ENCODE results near the gene STX18.

STX18 gene

DNA sequence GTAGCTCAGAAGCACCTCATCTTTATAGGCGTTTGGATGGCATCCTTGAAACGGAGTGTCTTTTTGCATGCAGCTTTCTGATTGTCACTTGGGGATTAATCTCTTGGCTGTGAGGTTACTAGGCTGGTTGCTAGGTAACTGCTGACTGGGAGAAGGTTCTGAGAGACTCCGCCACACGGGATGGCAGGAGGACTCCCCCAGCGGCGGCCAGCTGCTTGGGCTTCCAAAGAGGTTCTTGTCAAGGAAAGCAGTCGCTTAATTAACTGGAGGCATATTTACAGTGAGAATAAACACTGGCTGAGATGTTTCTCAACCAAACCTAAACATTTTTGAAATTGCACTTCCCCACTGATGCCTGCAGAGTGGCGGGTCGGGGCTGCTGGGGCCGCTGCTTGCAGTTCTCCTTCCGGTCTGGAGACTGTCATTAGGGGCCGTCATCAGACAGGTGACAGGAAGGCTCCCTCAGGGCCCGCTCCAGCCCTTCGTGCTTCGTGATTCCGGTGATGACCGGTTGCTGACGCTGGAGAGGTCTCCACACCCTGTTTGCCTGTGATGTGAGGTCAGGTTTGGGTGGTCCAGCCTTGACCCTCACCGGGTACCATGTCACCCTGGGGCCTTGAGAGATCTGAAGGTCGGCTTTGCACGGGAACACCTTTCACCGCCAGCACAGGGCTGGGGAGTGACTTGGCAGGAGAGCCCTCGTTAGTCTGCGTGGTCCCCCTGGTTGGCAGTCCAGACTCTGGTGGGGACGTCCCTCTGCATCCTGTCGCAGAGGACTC is 145.8 kb downstream of the STX18 start:
- no peak for DNase-seq

DNA sequence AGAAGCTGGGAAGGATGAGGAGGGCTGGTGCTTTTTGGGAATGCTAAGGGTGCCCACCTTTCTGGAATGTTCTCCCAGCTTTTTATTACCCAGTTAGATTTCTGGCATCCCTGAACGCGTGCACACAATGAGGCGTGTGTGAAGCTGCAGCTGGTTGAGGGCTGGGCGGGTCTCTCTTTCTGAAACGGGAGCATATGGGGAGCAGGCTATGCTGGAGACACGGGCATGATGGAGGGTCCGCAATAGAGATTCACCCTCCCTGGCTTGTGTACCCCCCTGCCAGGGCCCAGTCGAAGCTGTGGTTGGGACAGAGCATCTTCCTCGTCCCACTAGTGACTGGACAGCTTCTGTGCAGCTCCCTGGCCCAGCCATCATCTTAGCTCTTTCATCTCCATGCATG is 146.5 kb downstream of the STX18 start:
- no peak for DNase-seq

DNA sequence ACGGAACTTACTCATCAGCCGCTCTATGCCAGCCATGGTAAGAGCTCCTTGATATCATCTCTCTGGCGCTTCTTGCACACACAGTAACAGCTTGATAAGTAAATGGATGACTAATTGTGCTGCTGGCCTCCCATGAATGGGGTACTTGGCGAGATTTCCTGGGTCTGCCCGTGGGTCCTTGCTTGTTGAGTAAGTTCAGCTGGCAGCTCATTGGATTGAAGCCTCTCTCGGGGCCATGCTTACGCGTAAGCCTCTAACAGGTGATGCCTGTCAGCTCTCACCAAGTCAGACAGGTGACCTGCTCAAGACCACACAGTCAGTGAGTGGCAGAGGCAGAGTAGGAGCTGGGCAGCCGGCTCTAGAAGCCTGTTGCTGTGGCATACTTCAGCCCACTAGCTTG is 147.2 kb downstream of the STX18 start:
- no peak for DNase-seq

DNA sequence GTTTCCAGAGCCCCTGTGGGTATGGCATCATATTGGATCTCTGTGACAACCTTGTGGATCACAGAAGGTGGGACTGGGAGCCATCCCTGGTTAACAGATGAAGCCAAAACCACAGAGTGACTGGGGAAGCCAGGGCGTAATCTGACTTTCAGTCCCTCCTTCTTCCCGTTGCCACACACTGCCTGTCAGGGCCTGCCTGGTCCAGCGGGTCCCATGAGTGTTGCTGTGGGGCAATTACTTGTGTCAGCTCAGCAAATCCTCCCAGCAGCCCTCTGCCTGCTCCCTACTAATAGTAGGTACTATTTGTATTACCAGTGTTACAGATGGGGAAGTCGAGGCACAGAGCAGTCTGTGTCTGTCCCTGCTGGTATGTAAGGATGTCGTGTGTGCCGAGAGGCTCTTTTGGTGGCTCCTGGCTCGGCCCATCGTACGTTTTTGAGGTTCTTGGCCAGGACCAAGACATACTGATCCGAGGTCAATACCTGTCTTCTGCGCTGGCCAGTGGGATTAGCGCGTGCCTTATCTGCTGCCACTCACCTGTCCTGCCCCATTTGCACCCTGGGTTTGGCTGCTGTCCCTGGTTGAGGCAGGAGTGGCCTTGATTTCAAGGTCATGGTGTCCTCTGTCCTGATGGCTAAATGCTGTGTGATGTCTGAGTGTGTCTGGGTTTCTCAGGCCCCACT is 149.2 kb downstream of the STX18 start:
- DNase-seq, result no peak

DNA sequence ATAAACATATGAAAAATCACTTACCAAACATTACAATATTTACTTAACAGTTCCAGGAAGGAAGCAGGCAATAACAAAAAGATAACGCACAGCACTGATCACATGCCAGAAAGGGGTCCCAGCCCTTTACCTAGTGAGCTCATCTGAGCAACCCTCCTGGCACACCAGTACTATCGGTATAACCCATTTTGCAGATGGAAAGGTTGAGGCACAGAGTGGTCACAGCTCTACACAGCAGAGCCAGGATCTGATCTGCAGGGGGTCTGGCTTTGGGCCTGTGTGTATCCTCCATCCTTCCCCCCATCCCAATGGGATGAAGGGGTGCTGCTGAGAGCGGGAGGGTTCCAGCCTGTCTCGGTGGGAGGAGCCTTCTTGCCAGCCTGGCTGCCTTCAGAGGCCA is 150.0 kb downstream of the STX18 start:
- DNase-seq, result no peak

DNA sequence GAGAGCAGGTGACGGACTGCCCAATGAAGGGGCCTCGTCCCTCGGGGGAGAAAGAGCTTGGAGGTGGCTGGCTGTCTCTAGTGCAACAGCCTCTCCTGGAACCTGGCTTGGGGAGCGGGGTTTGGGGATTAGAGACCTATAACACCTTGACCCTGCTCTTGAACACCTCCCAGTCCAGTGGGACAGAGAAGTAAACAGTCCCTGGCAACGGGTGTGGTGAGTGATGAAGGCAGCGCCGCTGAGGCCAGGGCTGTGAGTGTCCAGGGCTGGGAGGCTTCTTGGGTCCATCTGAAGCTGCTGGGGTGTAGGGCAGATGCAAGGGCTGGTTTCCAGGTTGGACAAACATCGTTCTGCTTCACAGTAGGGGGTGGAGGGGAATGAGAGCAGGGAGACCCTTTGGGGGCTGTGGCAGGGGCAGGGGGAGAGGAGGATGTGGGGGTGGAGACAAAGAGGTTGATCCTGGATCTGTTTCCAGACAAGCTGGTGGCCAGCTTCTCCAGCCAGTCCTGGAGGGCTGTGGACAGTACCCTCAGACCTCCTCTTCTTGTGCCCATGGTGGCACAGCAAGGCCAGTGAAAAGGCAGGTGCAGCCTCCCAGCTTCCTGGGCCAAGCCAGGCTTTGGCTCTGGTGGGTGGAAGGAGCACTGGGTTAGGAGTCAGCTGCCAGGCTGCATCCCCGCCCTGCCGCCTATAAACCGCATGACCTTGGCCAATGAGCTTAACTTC is 151.2 kb downstream of the STX18 start:
- DNase-seq, result no peak

DNA sequence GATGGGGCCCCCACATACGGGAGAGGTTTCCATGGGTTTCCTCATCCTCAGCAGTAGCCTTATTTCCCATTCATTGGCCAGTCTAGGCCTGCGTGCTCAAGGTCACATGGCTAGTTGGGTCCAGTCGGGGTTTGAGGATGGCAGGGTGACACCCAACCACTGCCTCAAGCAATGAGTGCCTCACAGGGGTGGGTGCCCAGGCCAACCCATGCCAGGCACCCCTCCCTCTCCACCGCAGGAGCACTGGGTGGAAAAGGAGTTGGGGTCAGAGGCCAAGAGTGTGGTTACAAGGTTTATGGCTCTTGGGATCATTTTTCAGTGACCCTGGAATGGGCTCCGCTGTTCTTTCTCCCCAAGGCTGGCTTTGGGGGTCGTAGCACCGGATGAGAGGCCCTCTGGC is 151.8 kb downstream of the STX18 start:
- DNase-seq, result no peak

DNA sequence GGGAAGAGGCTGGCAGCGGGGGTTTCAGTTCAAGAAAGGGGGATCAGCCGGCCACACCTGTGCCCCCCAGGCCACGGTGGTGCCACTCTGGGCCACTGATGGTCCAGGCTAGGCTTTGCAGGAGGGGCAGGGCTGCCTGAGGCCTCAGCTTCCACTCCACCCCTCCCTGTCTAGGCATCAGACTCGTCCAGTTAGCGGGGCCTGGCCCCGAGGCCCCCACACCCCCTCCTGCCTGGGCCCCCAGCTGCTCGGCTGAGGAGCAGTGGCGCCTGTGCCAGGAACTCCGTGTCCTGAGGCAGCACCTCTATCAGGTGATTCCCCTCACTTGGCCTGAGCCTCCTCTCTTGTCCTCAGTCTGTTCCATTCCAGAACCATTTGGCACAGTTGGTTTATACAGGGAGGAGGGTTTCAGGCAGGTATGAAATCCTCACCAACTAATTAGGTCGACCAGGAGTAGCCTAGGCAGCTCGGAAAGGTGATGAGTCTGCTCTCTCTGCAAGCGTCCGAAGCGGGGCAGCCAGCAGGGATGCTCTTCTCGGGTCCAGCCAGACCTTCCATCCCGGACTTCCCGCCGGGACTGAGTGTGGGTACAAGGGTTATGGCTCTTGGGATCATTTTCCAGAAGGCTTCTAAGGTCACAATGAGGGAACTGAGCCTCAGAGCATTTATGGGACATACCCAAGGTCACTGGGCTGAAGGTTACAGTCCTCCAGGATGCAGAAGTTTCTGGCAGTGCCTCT is 152.8 kb downstream of the STX18 start:
- DNase-seq, result no peak

DNA sequence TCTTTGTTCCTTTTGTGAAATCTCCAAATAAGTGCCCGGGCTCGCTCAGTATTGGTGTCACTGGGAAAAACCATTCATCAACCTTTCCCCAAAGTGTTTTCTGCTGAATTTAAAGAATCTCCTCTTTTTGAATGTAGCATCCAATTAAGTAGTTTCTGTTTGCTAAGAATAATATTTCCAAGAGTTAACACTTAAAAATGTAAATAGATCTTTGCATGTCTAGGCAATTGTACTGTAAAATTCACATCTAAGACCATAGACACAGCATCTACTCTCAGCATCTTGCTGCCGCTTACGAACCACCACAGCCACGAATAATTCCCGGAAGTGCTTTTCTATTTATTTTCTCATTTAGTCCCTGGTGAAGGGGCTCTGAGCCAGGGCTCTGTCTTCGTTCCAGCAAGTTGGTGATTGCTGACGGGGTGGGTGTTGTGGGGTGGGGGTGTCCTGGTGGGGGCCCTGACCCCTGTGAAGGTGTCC is 153.5 kb downstream of the STX18 start:
- no peak for DNase-seq

DNA sequence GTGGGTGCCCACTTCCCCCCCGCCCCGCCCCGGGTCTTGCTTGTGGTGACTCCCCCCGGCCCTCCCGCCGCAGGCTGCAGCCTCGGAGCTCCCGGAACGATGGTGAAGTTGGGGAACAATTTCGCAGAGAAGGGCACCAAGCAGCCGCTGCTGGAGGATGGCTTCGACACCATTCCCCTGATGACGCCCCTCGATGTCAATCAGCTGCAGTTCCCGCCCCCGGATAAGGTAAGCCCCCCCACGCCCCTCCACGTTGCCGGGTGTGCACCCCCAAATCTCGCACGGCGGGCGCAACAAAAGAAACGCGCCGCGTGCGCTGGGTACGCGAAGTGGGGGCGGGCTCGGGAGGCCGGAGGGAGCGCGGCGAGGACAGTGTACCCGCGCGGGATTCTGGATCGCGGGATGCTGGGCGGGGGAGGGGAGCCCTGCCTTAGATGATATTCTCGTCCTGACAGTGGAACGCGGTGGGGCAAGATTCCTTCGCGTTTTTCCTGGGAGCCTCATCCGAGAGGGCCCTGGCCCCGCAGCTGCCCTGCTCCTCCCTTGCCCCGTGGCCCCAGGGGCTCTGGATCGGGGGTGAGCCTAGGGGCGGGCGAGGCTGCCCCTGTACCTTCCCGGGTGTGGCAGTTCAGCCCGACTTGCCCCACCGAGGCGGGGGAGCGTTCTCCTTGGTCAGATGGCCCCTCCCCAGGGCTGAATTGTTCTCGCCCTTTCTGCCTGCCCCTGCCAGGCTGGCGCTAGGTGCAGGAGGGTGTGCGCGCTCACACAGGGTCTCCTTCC is 154.1 kb downstream of the STX18 start:
- DNase-seq, result no peak

DNA sequence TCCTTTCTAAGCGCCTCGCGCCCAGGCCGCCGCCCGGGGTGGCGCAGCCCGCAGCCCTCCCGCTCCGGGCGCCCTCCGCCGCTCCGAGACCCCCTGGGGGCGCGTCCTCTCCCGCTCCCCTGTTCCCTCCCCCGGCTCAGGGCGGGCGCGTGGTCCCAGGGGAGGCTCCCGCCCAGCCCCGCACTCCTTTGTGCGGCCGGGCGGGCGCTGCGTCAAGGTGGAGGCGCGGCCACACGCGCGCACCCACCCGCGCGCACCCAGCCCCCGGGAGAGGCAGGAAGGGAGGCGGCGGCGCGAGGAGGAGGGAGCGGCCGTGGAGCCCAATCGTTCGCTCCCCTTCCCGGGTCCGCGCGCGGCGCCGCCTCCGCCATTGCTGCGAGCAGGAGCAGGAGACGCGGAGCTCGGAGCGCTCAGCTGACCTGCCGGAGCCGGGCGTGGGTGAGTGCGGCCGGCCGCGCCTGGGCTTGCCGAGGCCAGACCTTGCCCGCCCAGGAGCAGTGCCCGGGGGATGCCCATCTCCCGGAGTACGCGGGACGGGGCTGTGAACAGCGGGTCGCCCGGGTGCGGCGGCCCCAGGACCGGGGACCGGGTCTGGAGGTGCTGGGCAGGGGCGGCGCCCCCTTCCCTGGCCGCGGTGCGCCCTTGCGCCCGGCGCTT is 155.0 kb downstream of the STX18 start, which contains the start of gene NSG1:
Gene NSG1, plus strand, starts transcription at position 367 of the 657 bp plus-strand sequence. CDS start 528 bp downstream, outside the sequence.
- DNase-seq, result no peak

DNA sequence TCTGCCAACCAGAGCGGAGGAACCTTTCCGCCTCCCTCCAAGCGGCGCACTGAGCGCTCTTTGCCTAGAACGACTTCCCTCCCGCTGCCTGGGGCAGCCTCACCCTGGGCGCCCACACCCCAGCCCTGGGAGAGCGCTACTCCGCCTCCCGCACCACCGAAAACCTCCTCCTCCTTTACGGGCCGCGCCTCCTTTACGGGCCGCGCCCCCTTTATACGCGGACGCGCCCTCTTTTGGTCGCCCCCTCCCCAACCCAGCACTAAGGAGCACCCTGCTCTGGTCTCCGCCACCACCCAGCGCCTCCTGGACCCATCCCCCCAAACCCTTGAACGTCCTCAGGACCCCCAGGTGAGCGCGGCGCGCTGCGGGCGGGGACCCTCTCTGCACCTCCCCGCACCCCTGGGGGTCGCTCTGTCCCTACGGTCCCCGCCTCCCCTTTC is 155.5 kb downstream of the STX18 start:
- no peak for DNase-seq

DNA sequence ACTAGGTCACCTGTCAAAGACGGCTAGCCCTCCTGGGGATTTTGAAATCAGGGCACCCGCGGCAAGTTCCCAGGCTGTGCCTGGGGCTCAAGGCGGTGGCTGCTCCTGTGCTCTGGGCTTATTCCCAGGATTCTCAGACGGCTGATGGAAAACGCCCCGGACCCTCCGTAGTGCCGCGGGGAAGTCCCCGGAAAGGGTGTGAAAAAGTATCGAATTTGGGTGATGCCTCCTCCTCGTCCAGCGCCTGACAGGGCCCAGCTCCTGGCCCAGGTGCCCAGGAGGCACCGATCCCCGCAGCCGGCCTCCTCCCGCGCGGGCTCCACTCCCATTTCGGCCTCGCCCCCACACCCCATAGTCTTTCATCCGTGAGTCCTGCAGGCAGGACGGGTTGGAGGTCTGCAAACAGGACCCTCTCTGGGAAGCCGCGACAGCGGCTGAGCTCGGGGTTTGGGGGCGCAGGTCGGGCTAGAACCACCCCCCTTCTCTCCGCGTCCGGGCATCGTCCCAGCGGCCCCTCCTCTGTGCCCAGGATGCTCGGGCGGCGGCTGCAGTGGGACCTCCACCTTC is 156.0 kb downstream of the STX18 start:
- no peak for DNase-seq

DNA sequence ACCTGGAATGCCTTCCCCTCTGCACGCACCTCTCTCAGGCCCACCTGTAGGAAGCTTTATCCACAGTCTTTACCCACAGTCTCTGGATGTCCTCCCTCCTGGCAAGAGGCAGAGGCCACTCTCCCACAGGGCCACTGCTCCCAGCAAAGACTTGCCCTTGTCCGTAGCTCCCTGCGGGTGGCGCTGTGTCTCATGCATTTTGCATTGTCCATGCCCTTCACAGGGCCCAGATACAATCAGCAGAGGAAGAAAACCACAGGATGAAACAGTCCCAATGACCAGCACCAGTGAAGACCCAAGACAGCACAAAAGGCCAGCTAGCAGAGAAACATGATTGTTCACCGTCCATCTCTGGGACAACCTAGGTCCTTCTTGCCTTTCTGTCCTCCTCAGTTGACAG is 157.0 kb downstream of the STX18 start:
- DNase-seq, result no peak

DNA sequence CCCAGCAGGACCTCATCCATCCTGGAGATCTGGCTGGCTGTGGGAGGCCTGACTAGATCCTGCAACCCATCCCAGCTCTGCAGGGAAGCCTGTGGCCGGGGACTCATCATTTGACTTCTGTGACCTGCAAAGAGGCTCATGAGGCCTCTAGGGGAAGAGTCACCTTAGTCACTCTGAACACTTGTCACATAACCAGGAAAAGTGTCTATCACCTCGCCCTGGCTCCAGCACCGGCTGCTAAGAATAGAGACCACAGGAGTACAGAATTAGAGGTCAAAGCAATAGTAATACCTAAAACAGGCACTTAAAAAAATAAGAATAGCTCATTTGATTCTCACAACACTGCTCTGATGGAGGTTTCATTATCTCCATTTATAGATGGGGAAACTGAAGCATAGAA is 158.8 kb downstream of the STX18 start:
- DNase-seq, result no peak

DNA sequence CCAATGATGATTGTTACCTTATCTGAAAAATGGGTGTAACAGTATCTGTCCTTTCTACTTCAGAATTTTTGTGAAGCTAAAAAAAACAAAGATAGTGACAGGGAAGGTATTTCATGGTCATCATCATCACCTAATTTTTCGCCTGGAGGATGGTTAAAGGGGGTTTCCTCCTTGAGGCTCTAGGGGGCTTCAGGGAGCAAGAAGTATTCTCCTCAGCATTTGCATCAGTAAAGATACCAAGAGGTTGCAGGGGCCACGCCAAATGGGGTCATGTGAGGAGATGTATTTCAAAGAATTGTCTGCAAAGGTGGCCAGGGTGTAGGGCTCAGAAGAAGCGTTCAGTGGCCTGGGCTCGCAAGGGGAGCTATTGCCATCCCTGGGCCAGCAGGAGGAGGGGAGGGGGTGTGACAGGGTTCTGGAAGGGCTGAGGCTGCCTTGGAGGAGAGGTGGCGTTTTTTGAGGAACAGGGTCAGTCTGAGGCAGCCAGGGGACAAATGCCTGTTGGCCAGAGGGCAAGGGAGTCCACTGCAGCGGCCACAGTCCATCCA is 162.2 kb downstream of the STX18 start:
- DNase-seq, result no peak

DNA sequence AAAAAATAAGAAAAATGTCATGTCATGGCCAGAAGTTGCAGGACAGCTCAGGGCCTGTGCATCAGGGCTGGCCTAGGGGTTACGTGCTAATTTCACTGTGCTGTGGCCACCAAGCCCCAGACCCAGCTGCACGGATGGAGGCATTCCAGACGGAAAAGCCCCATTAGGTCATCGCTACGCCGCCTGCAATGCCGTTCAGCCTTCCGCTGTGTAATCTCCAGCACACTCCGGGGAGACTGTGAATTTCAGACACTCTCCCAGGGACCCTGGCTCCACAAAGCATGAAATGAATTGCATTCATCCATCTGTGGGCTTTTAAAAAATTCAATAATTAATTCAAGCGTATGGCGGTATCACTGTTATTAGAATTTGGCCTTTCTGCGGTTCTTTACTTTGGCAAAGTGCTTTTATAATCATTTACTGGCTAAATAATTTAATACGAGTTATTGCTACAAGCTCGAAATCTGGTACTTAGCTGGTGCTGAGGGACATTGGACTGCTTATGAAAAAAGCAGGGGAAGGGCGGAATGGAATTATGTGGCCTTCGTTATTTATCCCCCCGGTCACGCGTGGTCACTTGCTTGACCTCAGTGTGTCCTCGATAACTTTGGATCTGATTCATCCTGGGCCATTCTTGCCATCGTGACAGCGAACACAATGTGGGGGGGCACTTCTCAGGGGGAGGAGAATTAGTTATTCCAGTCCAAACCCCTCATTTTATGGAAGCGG is 164.0 kb downstream of the STX18 start:
- no peak for DNase-seq

DNA sequence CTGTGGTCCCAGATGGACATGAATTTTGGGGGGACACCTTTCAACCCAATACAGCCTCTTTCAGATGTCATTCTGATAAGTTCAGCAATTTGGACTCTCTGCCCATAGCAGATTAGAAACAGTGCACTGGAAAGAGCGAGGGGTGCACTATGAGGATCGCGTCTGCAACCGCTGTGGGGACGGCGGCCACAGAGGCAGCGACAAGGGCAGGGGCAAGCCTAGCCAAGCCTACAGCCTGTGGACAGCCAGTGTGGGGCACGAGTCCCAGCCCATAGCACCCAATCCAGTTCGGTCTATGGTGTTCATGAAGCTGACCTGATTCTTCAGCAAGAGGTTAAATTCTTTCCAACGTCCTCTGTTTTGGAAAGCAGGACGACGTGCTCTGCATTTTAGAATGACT is 164.7 kb downstream of the STX18 start:
- DNase-seq, result no peak

DNA sequence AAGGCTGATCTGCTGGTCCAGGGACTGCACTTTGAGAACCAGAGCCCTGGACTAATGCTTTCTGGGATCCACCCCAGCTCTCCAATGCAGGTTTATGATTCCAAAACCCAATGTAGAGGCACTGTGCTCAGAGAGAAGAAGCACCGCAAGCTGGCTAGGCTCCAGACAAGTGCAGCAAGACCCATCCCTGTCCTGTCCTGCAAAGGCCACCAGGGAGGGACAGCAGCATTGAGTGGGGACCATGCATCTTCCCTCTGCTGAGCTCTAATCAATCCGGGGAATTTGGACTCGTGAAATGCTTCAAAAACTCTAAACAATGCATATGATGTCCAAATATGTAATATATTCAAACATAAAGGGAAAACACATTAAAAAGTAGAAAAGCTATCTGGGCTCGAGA is 165.8 kb downstream of the STX18 start:
- DNase-seq, result no peak
